Activated T-cell treated with anti-CD3 and anti-CD28 coated beads, Interleukin-2, amount 50 U/mL, for 72 hours (primary cell): ENCODE data around the gene HAO1. TPM values are rescaled to one million over a fixed set of nuclear protein-coding genes. Genes with fewer than 3 reads are reported as not detected.

ENCODE experiments used
- ATAC-seq, 2 donors: fragments of 150-1000 bp; cut with Tn5 transposase; replicated peaks in 1 of 2; 2 replicates each; pipeline ENCODE4 v1.10.0; 2021; ENCODE audit warnings: moderate library complexity in 2 of 2, mild to moderate bottlenecking in 1 of 2
- DNase-seq, 2 donors: peaks; one replicate each; pipeline ENCODE4 v3.0.0; 2021 to 2022; ENCODE audit warnings: mixed read lengths in 1 of 2
- H3K27ac Mint-ChIP-seq: one replicate; pipeline ENCODE4 v1.8.0; 2022; ENCODE audit warnings: mild to moderate bottlenecking, moderate library complexity, mixed read lengths
- H3K27me3 Mint-ChIP-seq: one replicate; pipeline ENCODE4 v1.8.0; 2022; ENCODE audit warnings: low read depth, mixed read lengths
- H3K36me3 Mint-ChIP-seq, 2 donors: one replicate each; pipeline ENCODE4 v1.8.0; 2022; ENCODE audit warnings: mixed read lengths in 2 of 2, mild to moderate bottlenecking in 1 of 2; ENCODE audit not compliant: insufficient read depth in 2 of 2
- H3K4me1 Mint-ChIP-seq: one replicate; pipeline ENCODE4 v1.8.0; 2022; ENCODE audit warnings: low read depth, mixed read lengths
- H3K4me3 Mint-ChIP-seq, 2 donors: one replicate each; pipeline ENCODE4 v1.8.0; 2022; ENCODE audit warnings: mild to moderate bottlenecking in 2 of 2, mixed read lengths in 2 of 2, moderate library complexity in 2 of 2
- H3K9me3 Mint-ChIP-seq, 2 donors: one replicate each; pipeline ENCODE4 v1.8.0; 2022; ENCODE audit warnings: mixed read lengths in 2 of 2
- total RNA-seq, 2 donors: library from RNA; stranded (reverse); gene quantifications; one replicate each; pipeline ENCODE4 v1.2.3, GENCODE V29; 2022

HAO1 gene
- total RNA-seq, 2 donors from 2014 or later: not detected

DNA sequence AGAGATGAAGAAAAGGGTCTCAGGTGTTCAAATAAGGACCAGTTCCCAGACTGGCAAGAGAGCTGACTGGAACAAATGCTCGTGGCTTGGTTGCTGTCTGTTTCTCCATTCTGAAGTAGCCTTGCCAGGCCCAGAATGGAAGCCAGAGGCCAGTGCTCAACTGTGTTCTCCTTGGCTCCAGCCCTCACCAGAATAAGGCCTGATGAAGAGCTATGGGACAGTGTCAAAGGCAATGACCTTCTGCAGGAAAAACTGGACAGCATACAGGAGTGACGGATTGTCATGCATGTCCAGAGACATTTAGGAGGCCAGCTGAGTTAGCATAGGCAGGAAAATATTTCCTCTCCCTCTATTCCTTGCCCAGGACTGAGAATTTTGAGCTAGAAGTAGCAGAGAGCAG lies 72.2 kb downstream of the HAO1 start:
- no peaks in the 10 kb centered on the region for H3K9me3 Mint-ChIP-seq
- H3K36me3 Mint-ChIP-seq: no peaks in the 10 kb centered on the region
- H3K27me3 Mint-ChIP-seq: peaks cover 6% of the 10 kb centered on the region
- DNase-seq (no peak), ATAC-seq (no peak)
- H3K4me3 Mint-ChIP-seq: no peak overlapping the region
- no peak overlapping the region for H3K27ac Mint-ChIP-seq
- H3K4me1 Mint-ChIP-seq: no peaks in the 10 kb centered on the region

DNA sequence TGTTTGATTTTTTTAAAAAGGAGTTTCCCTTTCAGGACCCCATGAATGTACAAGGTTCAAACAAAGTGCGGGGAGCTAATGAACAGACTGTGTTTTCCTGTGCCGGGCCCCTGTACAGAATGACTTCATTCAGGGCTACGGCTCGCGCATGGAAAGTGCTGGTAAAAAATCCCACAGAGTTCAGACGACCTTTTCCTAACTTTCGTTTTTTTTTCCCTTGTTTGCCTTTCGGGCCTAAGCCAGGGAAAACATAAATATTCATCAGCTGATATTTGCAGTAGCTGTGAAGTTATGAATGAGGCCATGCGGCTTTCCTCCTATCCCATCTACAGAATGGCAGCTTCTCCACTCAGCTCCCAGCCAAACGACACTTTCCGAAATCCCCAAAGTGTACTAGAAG lies 74.0 kb downstream of the HAO1 start:
- no peaks in the 10 kb centered on the region for H3K4me1 Mint-ChIP-seq
- no peak overlapping the region for H3K27ac Mint-ChIP-seq
- no peaks in the 10 kb centered on the region for H3K9me3 Mint-ChIP-seq
- no peaks in the 10 kb centered on the region for H3K36me3 Mint-ChIP-seq
- no peak for DNase-seq
- H3K27me3 Mint-ChIP-seq: peaks cover 6% of the 10 kb centered on the region
- no peak overlapping the region for H3K4me3 Mint-ChIP-seq
- no peak for ATAC-seq

DNA sequence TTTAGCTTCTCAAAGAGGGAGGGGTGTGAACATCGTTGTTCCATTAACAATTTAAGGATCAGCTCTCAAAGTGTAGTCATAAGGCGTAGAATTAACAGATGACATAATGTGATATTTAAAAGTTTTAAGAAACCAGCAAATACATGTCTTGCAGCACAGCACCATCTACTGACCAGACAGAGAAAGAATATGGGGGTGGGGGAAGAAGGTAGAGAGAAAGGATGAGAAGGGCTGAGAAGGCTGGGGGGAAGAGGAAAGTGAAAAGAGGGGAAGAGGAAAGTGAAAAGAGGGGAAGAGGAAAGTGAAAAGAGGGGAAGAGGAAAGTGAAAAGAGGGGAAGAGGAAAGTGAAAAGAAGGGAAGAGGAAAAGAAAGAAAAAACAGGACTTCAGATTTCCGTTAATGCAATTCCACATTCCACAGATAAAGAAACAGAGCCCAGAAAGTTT lies 80.9 kb downstream of the HAO1 start:
- ATAC-seq (no peak), DNase-seq (peak in 1 of 2 donors; percentile 3)
- peaks cover 10% of the 10 kb centered on the region for H3K27me3 Mint-ChIP-seq
- H3K4me1 Mint-ChIP-seq: no peaks in the 10 kb centered on the region
- no peak overlapping the region for H3K4me3 Mint-ChIP-seq
- H3K36me3 Mint-ChIP-seq: no peaks in the 10 kb centered on the region
- no peak overlapping the region for H3K27ac Mint-ChIP-seq
- no peaks in the 10 kb centered on the region for H3K9me3 Mint-ChIP-seq

DNA sequence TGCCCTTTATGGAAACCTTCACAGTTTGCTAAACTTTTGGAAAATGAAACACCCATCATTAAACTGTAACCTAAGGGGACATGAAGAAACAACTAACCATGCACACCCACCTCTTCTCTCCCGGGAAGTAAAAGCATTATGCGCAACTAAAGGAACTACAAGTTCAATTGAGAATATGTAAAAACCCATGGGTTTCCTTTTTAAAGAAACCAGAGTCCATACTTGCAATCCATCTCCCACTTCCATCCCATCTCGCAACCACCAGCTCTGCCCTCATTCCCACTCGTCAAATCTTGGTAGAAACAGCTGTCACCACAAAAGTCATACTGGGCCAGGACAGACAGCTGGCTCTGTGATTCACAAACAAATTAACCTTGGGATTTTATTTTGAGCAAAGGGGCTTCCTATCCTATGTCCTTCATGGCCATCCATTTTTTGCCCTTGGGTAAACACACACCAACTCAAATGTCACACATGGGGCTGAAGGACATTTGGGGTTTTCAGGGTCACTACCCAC lies 81.5 kb downstream of the HAO1 start:
- H3K4me1 Mint-ChIP-seq: no peaks in the 10 kb centered on the region
- H3K36me3 Mint-ChIP-seq: no peaks in the 10 kb centered on the region
- H3K27me3 Mint-ChIP-seq: peaks cover 10% of the 10 kb centered on the region
- no peak overlapping the region for H3K4me3 Mint-ChIP-seq
- H3K27ac Mint-ChIP-seq: no peak overlapping the region
- H3K9me3 Mint-ChIP-seq: no peaks in the 10 kb centered on the region
- DNase-seq (no peak), ATAC-seq (no peak)

DNA sequence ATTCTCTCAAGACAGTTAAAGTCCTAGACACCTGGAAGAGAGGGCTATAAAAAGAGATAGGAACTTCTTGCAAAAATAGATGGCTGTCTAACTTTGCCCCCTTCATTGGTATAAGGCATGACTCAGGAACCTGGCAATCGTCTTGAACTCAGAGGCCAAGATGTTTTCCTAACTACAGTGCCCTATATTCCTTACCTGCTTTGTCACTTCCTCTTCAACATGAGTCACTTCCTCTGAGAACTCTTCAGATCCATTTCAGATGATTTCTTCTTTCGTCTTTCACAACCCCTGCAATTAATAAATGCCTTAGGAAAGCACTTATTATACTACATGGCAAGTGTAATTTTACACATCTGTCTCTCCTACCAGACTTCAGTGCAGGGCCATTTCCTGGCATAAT lies 83.5 kb downstream of the HAO1 start:
- Mint-ChIP-seq H3K4me1 (no peaks in the 10 kb centered on the region), H3K4me3 (no peak overlapping the region), H3K36me3 (no peaks in the 10 kb centered on the region), H3K9me3 (no peaks in the 10 kb centered on the region), H3K27ac (no peak overlapping the region), H3K27me3 (peaks cover 10% of the 10 kb centered on the region)
- no peak for ATAC-seq
- DNase-seq: no peak

DNA sequence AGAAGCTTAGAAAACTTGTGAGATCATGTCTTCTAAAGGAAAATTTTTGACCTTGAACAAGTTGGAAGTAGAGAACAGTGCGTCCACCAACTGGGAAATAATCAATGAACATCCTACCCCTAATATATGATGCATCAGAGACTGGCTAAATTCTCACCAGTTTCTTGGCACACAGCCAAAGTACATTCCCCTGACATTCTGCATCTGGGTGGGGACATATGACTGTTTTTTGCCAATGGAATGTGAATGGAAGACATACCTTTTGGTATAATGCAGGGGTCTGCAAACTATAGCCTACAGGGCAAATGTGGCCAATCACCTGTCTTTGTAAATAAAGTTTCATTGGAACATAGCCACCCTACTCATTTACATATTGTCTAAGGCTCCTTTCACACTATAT lies 84.7 kb downstream of the HAO1 start:
- Mint-ChIP-seq H3K27me3 (peaks cover 10% of the 10 kb centered on the region), H3K36me3 (no peaks in the 10 kb centered on the region), H3K27ac (no peak overlapping the region)

DNA sequence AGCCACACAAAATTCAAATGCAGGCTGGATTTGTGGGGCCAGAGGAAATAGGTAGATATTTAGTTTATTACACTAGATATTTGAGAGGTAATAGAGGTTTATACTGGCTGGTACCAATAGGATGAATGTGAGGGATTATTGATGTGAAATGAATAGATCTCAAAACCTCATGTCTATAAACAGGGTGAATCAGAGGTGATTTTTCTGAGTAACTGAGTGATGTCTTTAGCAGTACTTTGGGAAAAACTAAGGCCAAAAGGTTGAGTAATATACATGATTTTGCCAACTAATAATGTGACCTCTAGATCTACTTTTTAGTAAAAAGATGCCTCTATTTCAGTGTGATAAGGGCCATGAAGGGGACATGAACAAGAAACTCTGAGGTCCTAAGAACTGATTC lies 86.8 kb downstream of the HAO1 start:
- no peak for DNase-seq
- Mint-ChIP-seq H3K27me3 (peaks cover 10% of the 10 kb centered on the region), H3K36me3 (no peaks in the 10 kb centered on the region), H3K4me1 (no peaks in the 10 kb centered on the region), H3K9me3 (no peaks in the 10 kb centered on the region), H3K27ac (no peak overlapping the region), H3K4me3 (no peak overlapping the region)
- ATAC-seq: peak in 1 of 2 donors; percentile 32

More for the DNA sequence above, 84.7 kb downstream of the HAO1 start:
- Mint-ChIP-seq H3K9me3 (no peaks in the 10 kb centered on the region), H3K4me1 (no peaks in the 10 kb centered on the region), H3K4me3 (no peak overlapping the region)
- DNase-seq (no peak), ATAC-seq (no peak)

DNA sequence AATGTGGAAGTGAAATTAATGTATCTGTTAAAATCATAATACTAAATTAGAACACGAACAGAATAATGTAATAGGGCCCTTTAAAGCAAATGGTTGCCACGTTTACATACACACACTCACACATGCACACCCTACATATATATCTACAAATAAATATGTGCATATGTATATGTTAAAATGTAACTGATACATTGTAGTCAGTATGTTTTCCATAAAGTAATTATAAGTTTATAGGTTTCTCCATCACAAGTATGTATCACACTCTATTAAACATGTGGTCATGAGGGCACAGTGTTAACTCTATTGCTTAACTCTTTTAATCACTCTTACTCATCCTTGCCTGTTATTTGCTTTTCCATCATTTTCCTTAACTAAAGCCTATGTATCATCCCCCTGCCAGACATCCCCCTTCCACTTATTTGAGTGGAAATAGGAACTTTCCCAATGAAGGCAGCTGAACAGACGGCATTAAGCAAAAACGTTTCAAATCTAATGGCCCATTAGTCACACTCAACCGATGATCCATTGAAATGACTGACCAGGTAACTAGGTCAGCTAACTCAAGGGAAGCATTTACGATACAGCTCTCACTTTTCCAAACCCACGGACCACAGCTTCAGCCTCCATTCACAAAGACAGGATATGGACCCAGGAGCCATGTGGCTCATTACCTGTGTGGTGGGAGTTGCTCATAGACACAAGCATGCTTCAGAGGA lies 89.3 kb downstream of the HAO1 start:
- no peak for DNase-seq
- H3K9me3 Mint-ChIP-seq: no peaks in the 10 kb centered on the region
- no peaks in the 10 kb centered on the region for H3K36me3 Mint-ChIP-seq
- ATAC-seq: no peak
- H3K27ac Mint-ChIP-seq: no peak overlapping the region
- no peak overlapping the region for H3K4me3 Mint-ChIP-seq
- H3K4me1 Mint-ChIP-seq: no peaks in the 10 kb centered on the region
- H3K27me3 Mint-ChIP-seq: no peaks in the 10 kb centered on the region

DNA sequence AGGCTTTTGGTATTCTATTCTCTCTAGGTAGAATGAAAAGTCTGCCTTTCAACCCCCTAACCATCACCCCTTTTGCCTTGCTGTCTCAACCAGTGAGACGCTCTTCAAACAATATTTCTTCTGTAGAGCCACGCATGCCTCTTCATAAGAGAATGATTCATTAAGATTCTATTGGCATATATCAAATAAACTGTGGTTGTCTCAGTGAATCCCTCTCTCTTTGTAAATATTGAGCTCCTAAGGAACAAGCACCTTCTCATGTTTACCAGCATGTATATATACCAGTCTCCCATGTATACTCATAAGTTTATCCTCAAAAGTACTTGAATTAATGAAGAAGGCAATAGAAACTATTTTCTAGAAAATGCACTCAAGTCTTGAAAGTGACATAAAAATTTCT lies 90.6 kb downstream of the HAO1 start:
- Mint-ChIP-seq H3K4me1 (no peaks in the 10 kb centered on the region), H3K27me3 (no peaks in the 10 kb centered on the region), H3K27ac (no peak overlapping the region), H3K9me3 (no peaks in the 10 kb centered on the region), H3K36me3 (no peaks in the 10 kb centered on the region), H3K4me3 (no peak overlapping the region)
- DNase-seq: no peak
- ATAC-seq: no peak

DNA sequence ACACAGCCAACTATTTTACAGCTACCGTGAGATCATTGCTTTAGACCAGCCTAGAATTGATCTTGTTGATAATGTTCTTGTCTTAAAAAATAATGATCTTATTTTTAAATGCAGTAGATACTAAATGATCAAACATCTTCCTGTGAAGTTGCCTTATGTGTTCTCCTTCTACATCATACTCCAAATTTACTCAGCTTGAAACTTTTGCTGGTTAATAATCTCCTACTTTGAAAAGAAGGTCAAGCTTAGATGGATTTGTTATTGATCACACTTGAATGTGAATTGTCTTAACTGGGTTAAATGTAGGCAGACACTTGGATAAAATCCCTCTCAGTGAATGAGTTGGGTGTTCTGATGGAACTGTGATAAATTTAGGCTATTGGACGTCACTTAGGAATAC lies 91.9 kb downstream of the HAO1 start:
- no peak overlapping the region for H3K27ac Mint-ChIP-seq
- H3K9me3 Mint-ChIP-seq: no peaks in the 10 kb centered on the region
- ATAC-seq: no peak
- no peaks in the 10 kb centered on the region for H3K4me1 Mint-ChIP-seq
- no peak overlapping the region for H3K4me3 Mint-ChIP-seq
- no peaks in the 10 kb centered on the region for H3K36me3 Mint-ChIP-seq
- no peak for DNase-seq
- H3K27me3 Mint-ChIP-seq: no peaks in the 10 kb centered on the region

DNA sequence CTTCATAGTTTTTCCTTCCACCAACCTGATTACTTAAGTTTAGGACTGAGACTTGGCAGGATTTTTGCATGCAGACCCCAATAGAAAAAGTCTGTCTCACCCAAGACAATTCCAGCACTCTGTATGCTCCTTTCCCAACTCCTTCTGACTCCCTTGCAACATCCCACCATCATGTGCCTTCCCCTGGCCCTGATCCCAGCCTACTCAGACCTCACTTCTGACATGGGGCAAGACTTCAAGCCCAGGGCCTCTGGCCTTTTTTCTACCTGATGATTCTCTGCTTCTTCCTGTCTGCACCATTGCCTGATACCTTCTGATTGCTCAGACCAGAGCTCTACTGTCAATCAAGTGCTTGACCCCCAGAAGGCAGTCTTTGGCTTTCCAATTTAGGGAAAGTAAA lies 96.6 kb downstream of the HAO1 start:
- Mint-ChIP-seq H3K4me1 (no peaks in the 10 kb centered on the region), H3K36me3 (no peaks in the 10 kb centered on the region)

DNA sequence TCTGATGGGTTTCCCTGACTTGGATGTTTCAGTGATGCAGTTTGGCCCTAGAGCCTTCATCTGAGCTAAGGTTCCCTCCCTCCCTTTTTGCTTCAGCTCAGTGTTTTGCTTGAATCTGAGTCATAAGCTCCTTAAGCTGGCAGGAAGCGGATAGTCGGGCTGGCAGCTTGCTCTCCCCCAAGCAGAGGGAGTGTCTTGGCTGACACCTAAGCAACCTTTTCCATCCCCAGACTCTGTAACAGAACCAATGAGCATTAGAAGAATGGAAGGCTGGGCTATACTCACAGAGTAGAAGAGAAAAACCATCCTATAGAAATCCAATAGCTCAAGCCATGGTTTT lies 98.3 kb downstream of the HAO1 start:
- Mint-ChIP-seq H3K27ac (no peak overlapping the region), H3K27me3 (peaks cover 5% of the 10 kb centered on the region), H3K36me3 (no peaks in the 10 kb centered on the region), H3K9me3 (no peaks in the 10 kb centered on the region), H3K4me3 (no peak overlapping the region), H3K4me1 (no peaks in the 10 kb centered on the region)
- no peak for DNase-seq
- ATAC-seq: no peak

More for the DNA sequence above, 96.6 kb downstream of the HAO1 start:
- Mint-ChIP-seq H3K4me3 (no peak overlapping the region), H3K9me3 (no peaks in the 10 kb centered on the region), H3K27me3 (peaks cover 5% of the 10 kb centered on the region), H3K27ac (no peak overlapping the region)
- DNase-seq (no peak), ATAC-seq (no peak)

DNA sequence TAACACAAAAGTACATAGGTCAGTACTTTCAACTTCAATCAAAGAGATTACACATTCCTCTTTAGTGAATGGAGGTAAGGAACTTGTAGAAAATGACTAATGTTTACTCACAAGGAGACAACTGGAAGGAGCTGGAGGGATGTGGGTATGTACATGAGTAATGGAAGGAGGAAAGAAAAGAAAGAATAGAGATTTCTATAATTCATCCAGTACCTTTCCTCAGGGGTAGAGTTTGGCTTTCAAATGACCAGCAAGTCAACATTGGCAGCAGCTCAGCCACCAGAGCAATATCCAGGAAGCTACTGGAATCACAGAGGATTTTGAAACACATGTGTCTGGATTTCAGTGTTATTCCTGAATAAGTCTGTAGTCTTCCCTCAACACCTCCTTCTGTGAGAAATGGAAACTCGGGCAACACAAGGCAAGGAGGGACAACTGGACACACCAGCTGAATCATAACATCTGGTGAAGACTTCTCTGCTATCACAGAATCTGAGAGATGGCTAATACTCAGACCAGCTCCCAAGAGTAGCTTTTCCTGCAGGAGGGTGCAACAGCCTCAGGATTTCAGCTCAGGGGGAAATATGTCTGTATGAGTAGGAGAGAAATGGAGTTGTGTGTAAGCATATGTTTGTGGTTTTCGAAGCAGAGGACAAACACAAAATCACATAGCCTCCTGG lies 98.8 kb downstream of the HAO1 start:
- peaks cover 5% of the 10 kb centered on the region for H3K27me3 Mint-ChIP-seq
- ATAC-seq (no peak), DNase-seq (no peak)
- H3K4me1 Mint-ChIP-seq: no peaks in the 10 kb centered on the region
- no peaks in the 10 kb centered on the region for H3K36me3 Mint-ChIP-seq
- H3K4me3 Mint-ChIP-seq: no peak overlapping the region
- H3K9me3 Mint-ChIP-seq: no peaks in the 10 kb centered on the region
- H3K27ac Mint-ChIP-seq: no peak overlapping the region

DNA sequence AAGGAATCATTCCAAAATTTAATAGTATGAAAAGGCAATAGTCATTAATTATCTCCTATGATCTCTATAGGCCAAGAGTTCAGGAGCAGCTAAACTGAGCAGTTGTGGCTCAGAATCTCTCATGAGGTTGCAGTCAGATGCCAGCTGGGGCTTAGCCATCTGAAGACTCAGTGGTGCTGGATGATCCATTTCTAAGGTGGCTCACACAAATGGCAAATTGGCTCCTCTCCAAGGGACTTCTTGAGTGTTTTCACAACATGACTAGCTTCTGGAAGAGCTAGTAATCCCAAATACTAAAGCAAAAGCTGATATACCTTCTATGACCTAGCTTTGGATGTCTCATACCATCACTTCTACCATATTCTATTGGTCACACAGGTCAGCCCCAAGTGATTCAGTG lies 104.2 kb downstream of the HAO1 start:
- Mint-ChIP-seq H3K27me3 (no peaks in the 10 kb centered on the region), H3K36me3 (no peaks in the 10 kb centered on the region), H3K4me1 (no peaks in the 10 kb centered on the region), H3K27ac (no peak overlapping the region), H3K4me3 (no peak overlapping the region), H3K9me3 (peaks cover 0 to 3% of the 10 kb centered on the region in 2 donors)
- DNase-seq (no peak), ATAC-seq (no peak)
